Middle frontal gyrus (tissue), 1 donor: ENCODE data around the gene SURF4.
"Not testable (repeated sequence)": the region's sequence is repeated elsewhere in the genome, so short reads cannot be mapped to it uniquely, and the experiment has no call there.

ENCODE experiments used
- DNase-seq: peaks from one replicate; pipeline ENCODE4 v3.0.0-alpha.2; 2015; ENCODE audit warnings: low spot score; ENCODE audit errors: extremely low spot score

The SURF4 gene

GRCh38 chr9:133335924-133336811 is 39.7 kb downstream of the SURF4 start, which contains the start of gene SURF6:
Gene SURF6 (minus strand): TSS chr9:133336188. CDS start chr9:133336132, 56 bp downstream.
- DNase-seq: peak; percentile 86

GRCh38 chr9:133334888-133335287 is 41.0 kb downstream of the SURF4 start:
- not testable (repeated sequence) for DNase-seq

GRCh38 chr9:133334161-133334560 is 41.7 kb downstream of the SURF4 start:
- DNase-seq: no peak

GRCh38 chr9:133333566-133333965 is 42.3 kb downstream of the SURF4 start:
- DNase-seq: no peak

- DNase-seq: no peak
These were observed 42.8 kb downstream of the SURF4 start for GRCh38 chr9:133333011-133333410.

- no peak for DNase-seq
These were observed 43.5 kb downstream of the SURF4 start for GRCh38 chr9:133332381-133332730.

- DNase-seq: no peak
These were observed 44.0 kb downstream of the SURF4 start for GRCh38 chr9:133331641-133332380.

GRCh38 chr9:133331221-133331620 is 44.6 kb downstream of the SURF4 start:
- DNase-seq: no peak

- not testable (repeated sequence) for DNase-seq
These were observed 46.3 kb downstream of the SURF4 start for GRCh38 chr9:133329306-133330156.

GRCh38 chr9:133327834-133328484 is 47.9 kb downstream of the SURF4 start:
- DNase-seq: no peak

GRCh38 chr9:133327021-133327420 is 48.8 kb downstream of the SURF4 start:
- DNase-seq: not testable (repeated sequence)

- DNase-seq: no peak
These were observed 51.7 kb downstream of the SURF4 start for GRCh38 chr9:133323991-133324703.

GRCh38 chr9:133323211-133323610 is 52.6 kb downstream of the SURF4 start:
- DNase-seq: no peak

GRCh38 chr9:133322701-133323100 is 53.2 kb downstream of the SURF4 start:
- DNase-seq: no peak

GRCh38 chr9:133321411-133321935 is 54.4 kb downstream of the SURF4 start:
- DNase-seq: no peak

- DNase-seq: no peak
These were observed 55.4 kb downstream of the SURF4 start for GRCh38 chr9:133320421-133320881.

GRCh38 chr9:133317551-133317950 is 58.3 kb downstream of the SURF4 start:
- DNase-seq: not testable (repeated sequence)

- no peak for DNase-seq
These were observed 59.9 kb downstream of the SURF4 start for GRCh38 chr9:133315997-133316396.
